ENCODE measurements around the gene CAV3. TPM values are rescaled to one million over a fixed set of nuclear protein-coding genes. Genes with fewer than 3 reads are reported as not detected.

CAV3 gene
- total RNA-seq, 1 donor from 2014 or later: 0.32 TPM

DNA sequence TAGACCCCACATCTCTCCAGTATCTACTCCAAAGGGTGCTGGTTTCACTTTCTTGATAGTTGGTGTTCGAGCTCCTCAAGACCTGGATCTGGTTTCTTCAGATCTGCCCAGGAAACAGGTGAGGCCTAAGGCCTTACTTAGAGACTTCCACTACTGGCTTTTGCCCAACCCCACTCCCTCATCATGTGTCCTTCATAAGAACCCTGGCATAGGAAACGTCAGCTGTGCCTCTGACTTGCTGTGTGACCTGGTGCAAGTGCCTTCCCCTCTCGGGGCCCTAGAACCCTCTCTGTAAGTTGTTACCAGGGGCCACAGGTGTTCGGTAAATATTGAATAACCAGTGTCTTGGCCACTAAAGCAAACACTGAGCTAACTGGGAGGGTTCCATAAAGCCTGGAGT is 31.9 kb downstream of the CAV3 start:
- ATAC-seq (no peak), DNase-seq (no peak)
- TF ChIP-seq, protein P1, sequence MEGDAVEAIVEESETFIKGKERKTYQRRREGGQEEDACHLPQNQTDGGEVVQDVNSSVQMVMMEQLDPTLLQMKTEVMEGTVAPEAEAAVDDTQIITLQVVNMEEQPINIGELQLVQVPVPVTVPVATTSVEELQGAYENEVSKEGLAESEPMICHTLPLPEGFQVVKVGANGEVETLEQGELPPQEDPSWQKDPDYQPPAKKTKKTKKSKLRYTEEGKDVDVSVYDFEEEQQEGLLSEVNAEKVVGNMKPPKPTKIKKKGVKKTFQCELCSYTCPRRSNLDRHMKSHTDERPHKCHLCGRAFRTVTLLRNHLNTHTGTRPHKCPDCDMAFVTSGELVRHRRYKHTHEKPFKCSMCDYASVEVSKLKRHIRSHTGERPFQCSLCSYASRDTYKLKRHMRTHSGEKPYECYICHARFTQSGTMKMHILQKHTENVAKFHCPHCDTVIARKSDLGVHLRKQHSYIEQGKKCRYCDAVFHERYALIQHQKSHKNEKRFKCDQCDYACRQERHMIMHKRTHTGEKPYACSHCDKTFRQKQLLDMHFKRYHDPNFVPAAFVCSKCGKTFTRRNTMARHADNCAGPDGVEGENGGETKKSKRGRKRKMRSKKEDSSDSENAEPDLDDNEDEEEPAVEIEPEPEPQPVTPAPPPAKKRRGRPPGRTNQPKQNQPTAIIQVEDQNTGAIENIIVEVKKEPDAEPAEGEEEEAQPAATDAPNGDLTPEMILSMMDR (IDR thresholded peaks at IDR 0.05): no peak
- Histone ChIP-seq H3K36me3 (no peaks in the 10 kb centered on the region), H3K9me3 (no peaks in the 10 kb centered on the region), H3K4me3 (no peak overlapping the region), H3K4me1 (peaks cover 13% of the 10 kb centered on the region), H3K27me3 (peaks cover 32% of the 10 kb centered on the region), H3K27ac (no peak overlapping the region)
- intact Hi-C loops (cut with DNase I): no loop called here

- Histone ChIP-seq H3K9me3 (no peaks in the 10 kb centered on the region), H3K4me3 (no peak overlapping the region), H3K27ac (no peak overlapping the region), H3K27me3 (peaks cover 32% of the 10 kb centered on the region), H3K4me1 (peaks cover 13% of the 10 kb centered on the region), H3K36me3 (no peaks in the 10 kb centered on the region)
- intact Hi-C loops (cut with DNase I): no loop called here
- TF ChIP-seq, protein P1 (IDR thresholded peaks at IDR 0.05): no peak
- DNase-seq (no peak), ATAC-seq (no peak)
Observed at GRCh38 chr3:8766148-8766547, 32.5 kb downstream of the CAV3 start.

DNA sequence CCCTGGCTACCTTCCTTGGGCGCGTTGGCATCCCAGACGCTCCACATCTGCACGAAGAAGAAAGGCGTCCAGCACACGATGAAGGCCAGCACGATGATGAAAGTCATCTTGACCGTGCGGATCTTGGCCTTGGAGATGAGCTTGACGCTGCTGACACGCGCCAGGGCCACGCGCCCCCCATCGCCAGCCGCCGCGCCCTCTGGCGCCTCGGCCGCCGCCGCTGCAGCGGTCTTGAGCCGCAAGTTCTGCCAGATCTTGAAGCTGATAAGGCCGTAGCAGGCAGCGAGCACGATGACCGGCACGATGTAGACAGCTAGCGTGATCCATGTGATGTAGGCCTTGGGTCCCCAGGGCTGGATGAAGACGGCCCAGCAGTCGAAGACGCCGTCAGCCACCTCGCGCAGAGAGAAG is 33.7 kb downstream of the CAV3 start:
- DNase-seq (no peak), ATAC-seq (no peak)
- TF ChIP-seq, protein P1 (IDR thresholded peaks at IDR 0.05): no peak
- H3K36me3 ChIP-seq: no peaks in the 10 kb centered on the region
- no peak overlapping the region for H3K4me3 ChIP-seq
- intact Hi-C loops (cut with DNase I): no loop called here
- H3K27ac ChIP-seq: no peak overlapping the region
- peaks cover 13% of the 10 kb centered on the region for H3K4me1 ChIP-seq
- H3K9me3 ChIP-seq: no peaks in the 10 kb centered on the region
- peaks cover 32% of the 10 kb centered on the region for H3K27me3 ChIP-seq

DNA sequence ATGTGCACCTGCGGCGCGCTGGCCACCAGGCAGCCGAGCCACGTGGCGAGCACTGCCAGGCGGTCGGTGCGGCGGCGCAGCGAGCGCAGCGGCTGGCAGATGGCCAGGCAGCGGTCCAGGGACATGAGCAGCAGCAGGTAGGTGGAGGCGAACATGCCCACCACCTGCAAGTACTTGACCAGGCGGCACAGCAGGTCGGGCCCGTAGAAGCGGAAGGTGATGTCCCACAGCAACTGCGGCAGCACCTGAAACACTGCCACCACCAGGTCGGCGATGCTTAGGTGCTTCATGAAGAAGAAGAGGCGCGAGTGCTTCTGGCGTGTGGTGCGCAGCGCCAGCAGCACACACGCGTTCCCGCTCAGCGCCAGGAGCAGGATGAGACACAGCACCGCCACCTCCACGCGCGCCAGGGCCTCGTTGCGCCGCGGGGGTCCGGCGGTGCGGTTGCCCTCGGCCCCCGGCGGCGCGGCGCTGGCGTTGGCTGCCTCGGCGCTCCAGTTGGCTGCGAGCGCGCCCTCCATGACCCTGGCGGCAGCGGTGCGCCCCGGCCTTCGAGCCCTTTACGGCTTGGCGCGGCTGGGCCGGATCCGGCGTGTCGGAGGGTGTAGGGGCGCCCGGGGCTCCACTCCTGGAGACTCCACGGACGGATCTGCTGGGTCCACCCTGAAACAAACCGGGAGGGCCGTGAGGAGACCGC is 34.2 kb downstream of the CAV3 start:
- H3K4me3 ChIP-seq: no peak overlapping the region
- intact Hi-C loops (cut with DNase I): no loop called here

DNA sequence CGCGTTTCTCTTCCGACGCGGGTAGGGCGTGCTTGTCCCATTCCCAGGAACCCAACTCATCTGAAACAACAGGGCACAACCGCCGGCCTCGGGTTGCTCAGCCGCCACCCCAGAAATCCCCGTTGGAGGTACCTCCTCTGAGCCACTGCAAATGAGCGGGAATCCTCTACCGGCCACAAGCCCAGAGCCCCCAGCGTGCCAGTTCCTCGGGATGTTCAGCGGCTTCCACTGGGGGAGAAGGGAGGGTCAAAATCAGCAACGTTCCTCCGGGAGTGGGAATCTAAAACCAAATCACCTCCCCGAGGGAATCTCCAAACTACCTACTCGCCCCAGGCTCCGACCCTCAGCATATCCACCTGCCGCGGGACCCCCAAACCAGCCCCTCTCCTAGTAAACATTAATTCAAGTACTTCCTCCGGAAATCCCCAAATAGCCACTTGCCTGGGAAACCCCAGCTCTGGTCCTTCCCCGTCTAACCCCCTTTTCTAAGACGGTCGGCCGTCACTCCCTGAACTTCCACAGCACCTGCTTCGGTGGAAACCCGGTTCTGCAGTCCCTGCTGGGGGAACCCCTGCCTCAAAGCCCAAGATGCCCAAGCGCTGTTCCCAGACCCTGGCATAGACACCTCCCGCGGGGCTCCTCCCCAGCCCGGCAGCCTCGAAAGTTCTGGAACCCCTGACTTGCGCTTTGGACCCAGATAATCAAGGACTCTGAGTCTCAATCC is 34.9 kb downstream of the CAV3 start:
- DNase-seq: no peak
- Histone ChIP-seq H3K4me1 (peaks cover 13% of the 10 kb centered on the region), H3K9me3 (no peaks in the 10 kb centered on the region), H3K36me3 (no peaks in the 10 kb centered on the region), H3K27me3 (peaks cover 32% of the 10 kb centered on the region), H3K27ac (no peak overlapping the region), H3K4me3 (no peak overlapping the region)
- intact Hi-C loops (cut with DNase I): no loop called here
- no peak for ATAC-seq
- TF ChIP-seq, protein P1 (IDR thresholded peaks at IDR 0.05): no peak

More for the DNA sequence above, 34.2 kb downstream of the CAV3 start:
- H3K9me3 ChIP-seq: no peaks in the 10 kb centered on the region
- peaks cover 13% of the 10 kb centered on the region for H3K4me1 ChIP-seq
- DNase-seq (no peak), ATAC-seq (peak; percentile 10)
- TF ChIP-seq, protein P1 (IDR thresholded peaks at IDR 0.05): no peak
- no peaks in the 10 kb centered on the region for H3K36me3 ChIP-seq
- H3K27me3 ChIP-seq: peaks cover 32% of the 10 kb centered on the region
- no peak overlapping the region for H3K27ac ChIP-seq
